Loucy (cell line): ENCODE results near the gene SERPINE1.
"Not testable (repeated sequence)": the region's sequence is repeated elsewhere in the genome, so short reads cannot be mapped to it uniquely, and the experiment has no call there.

Experiments
- H2AFZ ChIP-seq: fragments of 200-600 bp; sonication (generic); 2 replicates; pipeline ENCODE4 v1.6.0; 2016; ENCODE audit warnings: antibody characterized with exemption, mild to moderate bottlenecking, low read length, moderate library complexity
- H3F3A ChIP-seq: fragments of 200-600 bp; 2 replicates; pipeline ENCODE4 v1.6.0; 2016; ENCODE audit warnings: antibody characterized with exemption, low read depth, mild to moderate bottlenecking
- H3K27me3 ChIP-seq: fragments of 200-600 bp; sonication (generic); 2 replicates; pipeline ENCODE4 v1.6.1; 2014; ENCODE audit warnings: low read length, mild to moderate bottlenecking; ENCODE audit not compliant: insufficient read depth, poor library complexity, severe bottlenecking
- H3K36me3 ChIP-seq: fragments of 200-600 bp; sonication (generic); 2 replicates; pipeline ENCODE4 v1.6.1; 2016; ENCODE audit warnings: low read length; ENCODE audit not compliant: insufficient read depth
- H3K4me1 ChIP-seq: fragments of 200-600 bp; sonication (generic); 2 replicates; pipeline ENCODE4 v1.5.1; 2014; ENCODE audit warnings: low read length, mild to moderate bottlenecking; ENCODE audit not compliant: insufficient read depth, poor library complexity, severe bottlenecking
- H3K4me2 ChIP-seq: fragments of 200-600 bp; sonication (generic); 2 replicates; pipeline ENCODE4 v1.6.0; 2014; ENCODE audit warnings: antibody characterized with exemption, low read length, low read depth, mild to moderate bottlenecking; ENCODE audit not compliant: poor library complexity, severe bottlenecking
- H3K4me3 ChIP-seq: fragments of 200-600 bp; sonication (generic); 2 replicates; pipeline ENCODE4 v1.5.1; 2014; ENCODE audit warnings: low read length, mild to moderate bottlenecking, mixed read lengths; ENCODE audit not compliant: poor library complexity, severe bottlenecking
- H3K79me2 ChIP-seq: fragments of 200-600 bp; sonication (generic); 2 replicates; pipeline ENCODE4 v1.6.1; 2014; ENCODE audit warnings: low read length; ENCODE audit not compliant: insufficient read depth
- H3K9ac ChIP-seq: fragments of 200-600 bp; sonication (generic); 2 replicates; pipeline ENCODE4 v1.6.0; 2014; ENCODE audit warnings: mild to moderate bottlenecking, low read depth, low read length, moderate library complexity; ENCODE audit not compliant: poor library complexity, severe bottlenecking
- H3K9me2 ChIP-seq: fragments of 200-600 bp; sonication (generic); replicated peaks from 2 replicates; pipeline ENCODE4 v1.6.1; 2016; ENCODE audit warnings: low read depth, low read length, mixed read lengths
- H3K9me3 ChIP-seq: fragments of 200-600 bp; sonication (generic); 2 replicates; pipeline ENCODE4 v1.6.1; 2014; ENCODE audit warnings: mild to moderate bottlenecking, antibody characterized with exemption, low read length, low read depth; ENCODE audit not compliant: insufficient read depth
- H4K20me1 ChIP-seq: fragments of 200-600 bp; sonication (generic); 2 replicates; pipeline ENCODE4 v1.6.0; 2014; ENCODE audit warnings: antibody characterized with exemption, low read length, mild to moderate bottlenecking; ENCODE audit not compliant: insufficient read depth, poor library complexity, severe bottlenecking
- CTCF ChIP-seq: fragments of 200-600 bp; sonication (generic); conservative IDR thresholded peaks from 2 replicates; pipeline ENCODE4 v1.5.1; 2014; ENCODE audit warnings: mild to moderate bottlenecking, antibody characterized with exemption, low read length
- EZH2phosphoT487 ChIP-seq: fragments of 200-600 bp; IDR thresholded peaks from 2 replicates; pipeline ENCODE4 v1.6.1; 2018; ENCODE audit warnings: antibody characterized with exemption, mild to moderate bottlenecking, moderate library complexity, borderline replicate concordance

The SERPINE1 gene

DNA sequence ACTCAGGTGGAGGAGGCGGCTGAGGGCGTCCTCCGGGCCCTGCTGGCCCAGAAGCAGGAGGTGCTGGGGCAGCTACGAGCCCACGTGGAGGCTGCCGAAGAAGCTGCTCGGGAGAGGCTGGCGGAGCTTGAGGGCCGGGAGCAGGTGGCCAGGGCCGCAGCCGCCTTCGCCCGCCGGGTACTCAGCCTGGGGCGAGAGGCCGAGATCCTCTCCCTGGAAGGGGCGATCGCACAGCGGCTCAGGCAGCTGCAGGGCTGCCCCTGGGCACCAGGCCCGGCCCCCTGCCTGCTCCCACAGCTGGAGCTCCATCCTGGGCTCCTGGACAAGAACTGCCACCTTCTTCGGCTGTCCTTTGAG, 38.9 kb upstream of the SERPINE1 start:
- no peaks in the 10 kb centered on the region for H3K27me3 ChIP-seq
- H3K79me2 ChIP-seq = peaks cover 51% of the 10 kb centered on the region
- H3K36me3 ChIP-seq = peaks cover 9% of the 10 kb centered on the region; the same call in 1 of the 2 replicates

DNA sequence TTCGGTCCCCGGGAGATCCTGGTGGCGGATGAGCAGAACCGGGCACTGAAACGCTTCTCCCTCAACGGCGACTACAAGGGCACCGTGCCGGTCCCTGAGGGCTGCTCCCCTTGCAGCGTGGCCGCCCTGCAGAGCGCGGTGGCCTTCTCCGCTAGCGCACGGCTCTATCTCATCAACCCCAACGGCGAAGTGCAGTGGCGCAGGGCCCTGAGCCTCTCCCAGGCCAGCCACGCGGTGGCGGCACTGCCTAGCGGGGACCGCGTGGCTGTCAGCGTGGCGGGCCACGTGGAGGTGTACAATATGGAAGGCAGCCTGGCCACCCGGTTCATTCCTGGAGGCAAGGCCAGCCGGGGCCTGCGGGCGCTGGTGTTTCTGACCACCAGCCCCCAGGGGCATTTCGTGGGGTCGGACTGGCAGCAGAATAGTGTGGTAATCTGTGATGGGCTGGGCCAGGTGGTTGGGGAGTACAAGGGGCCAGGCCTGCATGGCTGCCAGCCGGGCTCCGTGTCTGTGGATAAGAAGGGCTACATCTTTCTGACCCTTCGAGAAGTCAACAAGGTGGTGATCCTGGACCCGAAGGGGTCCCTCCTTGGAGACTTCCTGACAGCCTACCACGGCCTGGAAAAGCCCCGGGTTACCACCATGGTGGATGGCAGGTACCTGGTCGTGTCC, 37.9 kb upstream of the SERPINE1 start:
- no peak overlapping the region for H2AFZ ChIP-seq
- H3F3A ChIP-seq = no peaks in the 10 kb centered on the region
- TF ChIP-seq CTCF (no peak), EZH2phosphoT487 (no peak)
- H3K4me3 ChIP-seq = no peak overlapping the region
- H3K9me3 ChIP-seq = no peaks in the 10 kb centered on the region
- H3K4me1 ChIP-seq = peaks cover 18% of the 10 kb centered on the region
- H3K79me2 ChIP-seq = peaks cover 51% of the 10 kb centered on the region
- no peaks in the 10 kb centered on the region for H3K9me2 ChIP-seq
- H3K27me3 ChIP-seq = no peaks in the 10 kb centered on the region
- no peak overlapping the region for H3K9ac ChIP-seq
- peaks cover 9% of the 10 kb centered on the region; the same call in 1 of the 2 replicates for H3K36me3 ChIP-seq
- peaks cover 16% of the 10 kb centered on the region for H4K20me1 ChIP-seq
- no peak overlapping the region for H3K4me2 ChIP-seq

More for the DNA sequence above, 38.9 kb upstream of the SERPINE1 start:
- Histone ChIP-seq H3F3A (no peaks in the 10 kb centered on the region), H4K20me1 (peaks cover 16% of the 10 kb centered on the region), H3K9ac (no peak overlapping the region), H2AFZ (no peak overlapping the region), H3K4me2 (peak overlapping the region; percentile 3), H3K9me2 (no peaks in the 10 kb centered on the region), H3K4me1 (peaks cover 18% of the 10 kb centered on the region), H3K9me3 (no peaks in the 10 kb centered on the region), H3K4me3 (no peak overlapping the region)
- no peak for TF ChIP-seq CTCF
- TF ChIP-seq EZH2phosphoT487 = no peak

GRCh38 chr7:101089876-101090275, 37.0 kb upstream of the SERPINE1 start:
- peaks cover 16% of the 10 kb centered on the region for H4K20me1 ChIP-seq
- no peaks in the 10 kb centered on the region for H3K27me3 ChIP-seq
- peaks cover 16% of the 10 kb centered on the region for H3K4me1 ChIP-seq
- H2AFZ ChIP-seq = no peak overlapping the region
- no peaks in the 10 kb centered on the region for H3F3A ChIP-seq
- peaks cover 51% of the 10 kb centered on the region for H3K79me2 ChIP-seq
- no peak overlapping the region for H3K9ac ChIP-seq
- no peaks in the 10 kb centered on the region for H3K9me3 ChIP-seq
- H3K36me3 ChIP-seq = peaks cover 9% of the 10 kb centered on the region; the same call in 1 of the 2 replicates
- no peaks in the 10 kb centered on the region for H3K9me2 ChIP-seq
- TF ChIP-seq CTCF (no peak), EZH2phosphoT487 (no peak)
- no peak overlapping the region for H3K4me2 ChIP-seq
- no peak overlapping the region for H3K4me3 ChIP-seq

DNA sequence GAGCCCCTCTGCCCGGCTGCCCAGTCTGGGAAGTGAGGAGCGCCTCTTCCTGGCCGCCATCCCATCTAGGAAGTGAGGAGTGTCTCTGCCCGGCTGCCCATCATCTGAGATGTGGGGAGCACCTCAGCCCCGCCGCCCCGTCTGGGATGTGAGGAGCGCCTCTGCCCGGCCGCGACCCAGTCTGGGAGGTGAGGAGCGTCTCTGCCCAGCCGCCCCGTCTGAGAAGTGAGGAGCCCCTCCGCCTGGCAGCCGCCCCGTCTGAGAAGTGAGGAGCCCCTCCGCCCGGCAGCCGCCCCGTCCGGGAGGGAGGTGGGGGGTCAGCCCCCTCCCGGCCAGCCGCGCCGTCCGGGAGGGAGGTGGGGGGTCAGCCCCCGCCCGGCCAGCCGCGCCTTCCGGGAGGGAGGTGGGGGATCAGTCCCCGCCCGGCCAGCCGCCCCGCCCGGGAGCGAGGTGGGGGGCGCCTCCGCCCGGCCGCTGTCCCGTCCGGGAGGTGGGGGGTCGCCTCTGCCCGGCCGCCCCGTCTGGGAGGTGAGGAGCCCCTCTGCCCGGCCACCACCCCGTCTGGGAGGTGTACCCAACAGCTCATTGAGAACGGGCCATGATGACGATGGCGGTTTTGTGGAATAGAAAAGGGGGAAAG, 34.5 kb upstream of the SERPINE1 start:
- not testable (repeated sequence) for H3K9ac ChIP-seq, H3K4me2 ChIP-seq, H3K36me3 ChIP-seq, H4K20me1 ChIP-seq, H2AFZ ChIP-seq, H3F3A ChIP-seq, H3K4me1 ChIP-seq, H3K9me2 ChIP-seq, H3K27me3 ChIP-seq, H3K9me3 ChIP-seq, H3K4me3 ChIP-seq
- peaks cover 29% of the 10 kb centered on the region for H3K79me2 ChIP-seq
